WTC11 (cell line): ENCODE data around the gene ITGA5. TPM values are rescaled to one million over a fixed set of nuclear protein-coding genes. Genes with fewer than 3 reads are reported as not detected.
"Not testable (repeated sequence)": the region's sequence is repeated elsewhere in the genome, so short reads cannot be mapped to it uniquely, and the experiment has no call there.

ENCODE experiments used
- ATAC-seq: fragments of 200-7000 bp; cut with Tn5 transposase; 2 replicates; pipeline ENCODE4 v1.10.0; 2021; ENCODE audit warnings: mild to moderate bottlenecking, moderate library complexity
- CTCF ChIA-PET: fragments of 300-600 bp; sonication (Branson Sonifier 250); formaldehyde crosslinking; loops from one replicate; lab custom pipeline; 2021; ENCODE audit warnings: antibody characterized with exemption; lab: Charles Lee
- POLR2A ChIA-PET: fragments of 350-600 bp; sonication (Branson Sonifier 250); formaldehyde crosslinking; loops from one replicate; lab custom pipeline; 2021; ENCODE audit warnings: antibody characterized with exemption; lab: Charles Lee
- DNase-seq: peaks from one replicate; pipeline ENCODE4 v3.0.0; 2021; ENCODE audit warnings: low spot score
- H3K27ac Mint-ChIP-seq: 2 replicates; pipeline ENCODE4 v1.8.0; 2021; ENCODE audit warnings: mixed read lengths
- H3K27me3 Mint-ChIP-seq: 2 replicates; pipeline ENCODE4 v1.8.0; 2021; ENCODE audit warnings: low read depth, mild to moderate bottlenecking, moderate library complexity, mixed read lengths
- H3K36me3 Mint-ChIP-seq: 2 replicates; pipeline ENCODE4 v1.8.0; 2021; ENCODE audit warnings: mixed read lengths
- H3K4me1 Mint-ChIP-seq: 2 replicates; pipeline ENCODE4 v1.8.0; 2022; ENCODE audit warnings: mixed read lengths
- H3K4me3 Mint-ChIP-seq: 2 replicates; pipeline ENCODE4 v1.8.0; 2021; ENCODE audit warnings: mild to moderate bottlenecking, moderate library complexity, mixed read lengths
- H3K9me3 Mint-ChIP-seq: 2 replicates; pipeline ENCODE4 v1.8.0; 2021; ENCODE audit warnings: mixed read lengths
- ATF2 ChIP-seq: sonication (generic); formaldehyde crosslinking; IDR thresholded peaks from 2 replicates; pipeline ENCODE4 v1.8.1; 2022; ENCODE audit warnings: low read depth, missing genetic modification reagents, borderline replicate concordance
- CDX4 ChIP-seq: fragments of 250-450 bp; sonication (Bioruptor Pico); IDR thresholded peaks from 2 replicates; pipeline ENCODE4 v1.9.0; 2021; ENCODE audit warnings: moderate library complexity, mild to moderate bottlenecking, inconsistent platforms, borderline replicate concordance
- CREM ChIP-seq: sonication (generic); formaldehyde crosslinking; IDR thresholded peaks from 2 replicates; pipeline ENCODE4 v1.8.1; 2022; ENCODE audit warnings: mild to moderate bottlenecking, missing genetic modification reagents, moderate library complexity
- ERG ChIP-seq: fragments of 250-450 bp; sonication (Bioruptor Pico); IDR thresholded peaks from 2 replicates; pipeline ENCODE4 v1.8.0; 2021; ENCODE audit warnings: mild to moderate bottlenecking
- FOXK1 ChIP-seq: sonication (generic); formaldehyde crosslinking; IDR thresholded peaks from 2 replicates; pipeline ENCODE4 v1.8.0; 2022; ENCODE audit warnings: mild to moderate bottlenecking, moderate library complexity, missing genetic modification reagents
- GABPB1 ChIP-seq: sonication (generic); formaldehyde crosslinking; IDR thresholded peaks from 2 replicates; pipeline ENCODE4 v1.8.1; 2023; ENCODE audit warnings: mild to moderate bottlenecking, missing genetic modification reagents
- HMGXB4 ChIP-seq: sonication (generic); formaldehyde crosslinking; IDR thresholded peaks from 2 replicates; pipeline ENCODE4 v1.8.1; 2023; ENCODE audit warnings: mild to moderate bottlenecking, moderate library complexity, missing genetic modification reagents
- IRF1 ChIP-seq: sonication (generic); formaldehyde crosslinking; IDR thresholded peaks from 2 replicates; pipeline ENCODE4 v1.8.0; 2023; ENCODE audit warnings: missing genetic modification reagents
- MAX ChIP-seq: sonication (generic); formaldehyde crosslinking; IDR thresholded peaks from 2 replicates; pipeline ENCODE4 v1.8.0; 2022; ENCODE audit warnings: mild to moderate bottlenecking, missing genetic modification reagents
- MXD4 ChIP-seq: fragments of 250-450 bp; sonication (Bioruptor Pico); IDR thresholded peaks from 2 replicates; pipeline ENCODE4 v1.8.0; 2021; ENCODE audit warnings: mild to moderate bottlenecking, moderate library complexity, borderline replicate concordance
- MYBL2 ChIP-seq: sonication (generic); formaldehyde crosslinking; IDR thresholded peaks from 2 replicates; pipeline ENCODE4 v1.8.1; 2023; ENCODE audit warnings: mild to moderate bottlenecking, moderate library complexity, missing genetic modification reagents
- RELA ChIP-seq: sonication (generic); formaldehyde crosslinking; IDR thresholded peaks from 2 replicates; pipeline ENCODE4 v1.8.1; 2022; ENCODE audit warnings: missing genetic modification reagents, mild to moderate bottlenecking, borderline replicate concordance
- SMAD3 ChIP-seq: sonication (generic); formaldehyde crosslinking; IDR thresholded peaks from 2 replicates; pipeline ENCODE4 v1.8.0; 2022; ENCODE audit warnings: missing genetic modification reagents, mild to moderate bottlenecking, borderline replicate concordance
- ZBTB43 ChIP-seq: sonication (generic); formaldehyde crosslinking; IDR thresholded peaks from 2 replicates; pipeline ENCODE4 v1.8.1; 2023; ENCODE audit warnings: mild to moderate bottlenecking, missing genetic modification reagents
- ZNF121 ChIP-seq: sonication (generic); formaldehyde crosslinking; IDR thresholded peaks from 2 replicates; pipeline ENCODE4 v1.8.0; 2023; ENCODE audit warnings: missing genetic modification reagents
- ZNF232 ChIP-seq: sonication (generic); formaldehyde crosslinking; IDR thresholded peaks from 2 replicates; pipeline ENCODE4 v1.8.0; 2022; ENCODE audit warnings: mild to moderate bottlenecking, missing genetic modification reagents
- ZNF263 ChIP-seq: sonication (generic); formaldehyde crosslinking; IDR thresholded peaks from 2 replicates; pipeline ENCODE4 v1.8.1; 2022; ENCODE audit warnings: low read depth, mild to moderate bottlenecking, moderate library complexity, missing genetic modification reagents
- ZNF317 ChIP-seq: sonication (generic); formaldehyde crosslinking; IDR thresholded peaks from 2 replicates; pipeline ENCODE4 v1.8.1; 2023; ENCODE audit warnings: low read depth, mild to moderate bottlenecking, moderate library complexity, missing genetic modification reagents, borderline replicate concordance
- ZNF671 ChIP-seq: fragments of 250-450 bp; sonication (Bioruptor Pico); IDR thresholded peaks from 2 replicates; pipeline ENCODE4 v1.8.0; 2021; ENCODE audit warnings: mild to moderate bottlenecking
- total RNA-seq: library from RNA; stranded (reverse); gene quantifications from 3 replicates; pipeline ENCODE4 v1.2.3, GENCODE V29; 2021

The ITGA5 gene
- total RNA-seq, 1 experiment from 2014 or later = 21.9 TPM

GRCh38 chr12:54355104-54355815 is 63.8 kb downstream of the ITGA5 start:
- 0 out of 2 replicates have a peak, but pooled peaks have one; percentile 20 for TF ChIP-seq MYBL2
- TF ChIP-seq RELA = no peak
- DNase-seq = peak; percentile 29
- peak overlapping the region; percentile 22 for H3K4me3 Mint-ChIP-seq

GRCh38 chr12:54354271-54354670 is 64.8 kb downstream of the ITGA5 start:
- Mint-ChIP-seq H3K4me1 (peaks cover 44% of the 10 kb centered on the region), H3K36me3 (peaks cover 14% of the 10 kb centered on the region), H3K27me3 (peaks cover 18% of the 10 kb centered on the region)
- ATAC-seq, H3K9me3 Mint-ChIP-seq, H3K27ac Mint-ChIP-seq, DNase-seq, H3K4me3 Mint-ChIP-seq: not testable (repeated sequence)
- ChIA-PET POLR2A (interaction anchor here (0.6 kb wide), 2 partner anchors 50 to 75 kb away, joined by 3 read pairs; no protein-coding TSS in a partner anchor), CTCF (interaction anchor here (0.7 to 2.6 kb wide), 2 partner anchors 25 to 29 kb away, joined by 4 to 15 read pairs; partner anchors contain the start of gene COPZ1)
- TF ChIP-seq ZNF121 = peak; percentile 55; the same call in 1 of the 2 replicates

More at GRCh38 chr12:54355104-54355815, 63.8 kb downstream of the ITGA5 start:
- Mint-ChIP-seq H3K36me3 (peaks cover 5% of the 10 kb centered on the region), H3K9me3 (no peaks in the 10 kb centered on the region), H3K27me3 (peaks cover 9% of the 10 kb centered on the region), H3K27ac (peak overlapping the region; percentile 92), H3K4me1 (peaks cover 36% of the 10 kb centered on the region)
- POLR2A ChIA-PET = no interaction called here
- ATAC-seq = no peak
- CTCF ChIA-PET = interaction anchor here (0.9 to 9.1 kb wide), 6 partner anchors 15 to 135 kb away, joined by 3 to 200 read pairs (median 62); partner anchors contain the start of gene COPZ1

- CTCF ChIA-PET = interaction anchor here (0.8 to 4.3 kb wide), 23 partner anchors 8 to 152 kb away, joined by 3 to 61 read pairs (median 5); partner anchors contain the start of genes COPZ1 and HNRNPA1
- no peaks in the 10 kb centered on the region for H3K9me3 Mint-ChIP-seq
- peak overlapping the region; percentile 92 for H3K27ac Mint-ChIP-seq
- POLR2A ChIA-PET = interaction anchor here (0.6 to 1.7 kb wide), 7 partner anchors 14 to 58 kb away, joined by 3 to 8 read pairs (median 4); no protein-coding TSS in a partner anchor
- H3K4me1 Mint-ChIP-seq = peaks cover 47% of the 10 kb centered on the region
- peaks cover 22% of the 10 kb centered on the region for H3K36me3 Mint-ChIP-seq
- H3K4me3 Mint-ChIP-seq = peak overlapping the region; percentile 87
- no peak for ATAC-seq
- H3K27me3 Mint-ChIP-seq = peaks cover 18% of the 10 kb centered on the region
- no peak for DNase-seq
- TF ChIP-seq IRF1 (CRISPR knock-in tag) = no peak
- TF ChIP-seq ZNF263 = no peak
- TF ChIP-seq ZNF317 (CRISPR knock-in tag) = no peak
- no peak for TF ChIP-seq ZNF232 (CRISPR knock-in tag)
- no peak for TF ChIP-seq ERG (CRISPR knock-in tag)
- TF ChIP-seq ZBTB43 (CRISPR knock-in tag) = no peak
- no peak for TF ChIP-seq FOXK1 (CRISPR knock-in tag)
- no peak for TF ChIP-seq ZNF671 (CRISPR knock-in tag)
- no peak for TF ChIP-seq CDX4
- no peak for TF ChIP-seq MXD4 (CRISPR knock-in tag)
- TF ChIP-seq SMAD3 (CRISPR knock-in tag) = no peak
- no peak for TF ChIP-seq MAX (CRISPR knock-in tag)
- no peak for TF ChIP-seq CREM (CRISPR knock-in tag)
- no peak for TF ChIP-seq ATF2 (CRISPR knock-in tag)
- TF ChIP-seq GABPB1 (CRISPR knock-in tag) = no peak
- TF ChIP-seq HMGXB4 (CRISPR knock-in tag) = no peak
Measured at GRCh38 chr12:54352891-54353874, 65.9 kb downstream of the ITGA5 start.
